GM18520 (cell line): ENCODE results near the gene PRTG.
"Not testable (repeated sequence)": the region's sequence is repeated elsewhere in the genome, so short reads cannot be mapped to it uniquely, and the experiment has no call there.

Source experiments
- ATAC-seq: cut with Tn5 transposase; IDR thresholded peaks from one replicate; pipeline ENCODE4 v1.9.1; 2021; ENCODE audit not compliant: unreplicated experiment

Gene PRTG

GRCh38 chr15:55638764-55639163, 104.2 kb downstream of the PRTG start:
- ATAC-seq, result no peak

GRCh38 chr15:55637086-55637485, 105.9 kb downstream of the PRTG start:
- ATAC-seq, result no peak

GRCh38 chr15:55633731-55634130, 109.2 kb downstream of the PRTG start:
- ATAC-seq, result no peak

- ATAC-seq, result no peak
These were observed 110.5 kb downstream of the PRTG start for GRCh38 chr15:55632434-55632833.

GRCh38 chr15:55630858-55631257, 112.1 kb downstream of the PRTG start:
- ATAC-seq, result no peak

GRCh38 chr15:55628369-55628730, 114.6 kb downstream of the PRTG start:
- ATAC-seq, result no peak

- ATAC-seq, result no peak
These were observed 115.1 kb downstream of the PRTG start for GRCh38 chr15:55627730-55628368.

- ATAC-seq, result no peak
These were observed 123.2 kb downstream of the PRTG start for GRCh38 chr15:55619783-55620182.

- no peak for ATAC-seq
These were observed 124.6 kb downstream of the PRTG start for GRCh38 chr15:55618387-55618786.

- ATAC-seq, result no peak
These were observed 127.5 kb downstream of the PRTG start for GRCh38 chr15:55615445-55615844.

- ATAC-seq, result no peak
These were observed 129.2 kb downstream of the PRTG start for GRCh38 chr15:55613727-55614126.

GRCh38 chr15:55606214-55606613, 136.7 kb downstream of the PRTG start:
- ATAC-seq, result no peak

GRCh38 chr15:55601374-55601773, 141.6 kb downstream of the PRTG start:
- no peak for ATAC-seq

- no peak for ATAC-seq
These were observed 143.5 kb downstream of the PRTG start for GRCh38 chr15:55599439-55599838.

GRCh38 chr15:55593019-55593418, 149.9 kb downstream of the PRTG start:
- not testable (repeated sequence) for ATAC-seq

- ATAC-seq, result no peak
These were observed 152.2 kb downstream of the PRTG start for GRCh38 chr15:55590788-55591187.

GRCh38 chr15:55589287-55589686, 153.7 kb downstream of the PRTG start:
- no peak for ATAC-seq

GRCh38 chr15:55588815-55589115, 154.2 kb downstream of the PRTG start:
- no peak for ATAC-seq

- ATAC-seq, result no peak
These were observed 154.7 kb downstream of the PRTG start, which contains the start of gene PYGO1 for GRCh38 chr15:55588070-55588814. TSS of gene PYGO1 (minus strand) at chr15:55588345. CDS start at chr15:55587883, 462 bp downstream.

- no peak for ATAC-seq
These were observed 155.5 kb downstream of the PRTG start for GRCh38 chr15:55587321-55588069.

- ATAC-seq, result no peak
These were observed 156.1 kb downstream of the PRTG start for GRCh38 chr15:55586808-55587207.

GRCh38 chr15:55576943-55577342, 166.0 kb downstream of the PRTG start:
- no peak for ATAC-seq
